Measurements from ENCODE around the gene PPP6R2. TPM values are rescaled to one million over a fixed set of nuclear protein-coding genes. Genes with fewer than 3 reads are reported as not detected.

The PPP6R2 gene
- polyA plus RNA-seq, 3 donors = 9.1 to 74.5 (median 10.3) TPM

DNA sequence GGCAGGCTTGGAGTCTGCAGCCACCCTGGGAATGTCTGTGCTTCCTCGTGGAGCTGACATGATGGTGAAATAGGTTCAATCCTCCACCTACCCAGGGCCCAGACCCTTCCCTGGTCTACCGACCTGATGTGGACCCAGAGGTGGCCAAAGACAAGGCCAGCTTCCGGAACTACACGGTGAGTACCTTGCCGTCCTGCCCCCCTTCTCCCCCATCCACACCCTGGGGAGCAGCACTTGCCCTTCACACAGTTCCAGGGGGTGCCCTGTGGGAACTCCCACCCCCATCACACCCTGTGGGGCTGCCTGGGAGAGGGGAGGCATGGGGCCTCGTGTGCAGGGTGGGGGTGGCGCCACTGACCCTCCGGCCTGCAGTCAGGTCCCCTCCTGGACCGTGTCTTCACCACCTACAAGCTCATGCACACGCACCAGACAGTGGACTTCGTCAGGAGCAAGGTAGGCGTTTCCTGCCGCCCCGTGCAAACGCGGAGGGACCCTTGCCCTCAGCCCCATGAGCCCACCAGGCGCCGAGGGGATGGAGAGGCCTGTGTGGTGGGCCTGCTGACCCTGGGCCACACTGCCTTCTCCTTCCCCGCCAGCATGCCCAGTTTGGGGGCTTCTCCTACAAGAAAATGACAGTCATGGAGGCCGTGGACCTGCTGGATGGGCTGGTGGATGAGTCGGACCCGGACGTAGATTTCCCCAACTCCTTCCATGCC is 144.3 kb downstream of the PPP6R2 start:
- H4K20me1 ChIP-seq (ENCODE audit: insufficient read depth, low read length) = no peaks in the 10 kb centered on the region
- Mint-ChIP-seq H3K36me3 (no peaks in the 10 kb centered on the region), H3K27me3 (ENCODE audit: low read depth in 3 of 3) (peaks cover 10 to 36% (median 17%) of the 10 kb centered on the region in 3 donors), H3K4me3 (no peak overlapping the region), H3K9me3 (peaks cover 0 to 3% (median 0%) of the 10 kb centered on the region in 7 donors), H3K4me1 (peaks cover 8% of the 10 kb centered on the region), H3K27ac (no peak overlapping the region)
- TF ChIP-seq, protein P1, sequence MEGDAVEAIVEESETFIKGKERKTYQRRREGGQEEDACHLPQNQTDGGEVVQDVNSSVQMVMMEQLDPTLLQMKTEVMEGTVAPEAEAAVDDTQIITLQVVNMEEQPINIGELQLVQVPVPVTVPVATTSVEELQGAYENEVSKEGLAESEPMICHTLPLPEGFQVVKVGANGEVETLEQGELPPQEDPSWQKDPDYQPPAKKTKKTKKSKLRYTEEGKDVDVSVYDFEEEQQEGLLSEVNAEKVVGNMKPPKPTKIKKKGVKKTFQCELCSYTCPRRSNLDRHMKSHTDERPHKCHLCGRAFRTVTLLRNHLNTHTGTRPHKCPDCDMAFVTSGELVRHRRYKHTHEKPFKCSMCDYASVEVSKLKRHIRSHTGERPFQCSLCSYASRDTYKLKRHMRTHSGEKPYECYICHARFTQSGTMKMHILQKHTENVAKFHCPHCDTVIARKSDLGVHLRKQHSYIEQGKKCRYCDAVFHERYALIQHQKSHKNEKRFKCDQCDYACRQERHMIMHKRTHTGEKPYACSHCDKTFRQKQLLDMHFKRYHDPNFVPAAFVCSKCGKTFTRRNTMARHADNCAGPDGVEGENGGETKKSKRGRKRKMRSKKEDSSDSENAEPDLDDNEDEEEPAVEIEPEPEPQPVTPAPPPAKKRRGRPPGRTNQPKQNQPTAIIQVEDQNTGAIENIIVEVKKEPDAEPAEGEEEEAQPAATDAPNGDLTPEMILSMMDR (IDR thresholded peaks at IDR 0.05) = no peak
- no peak overlapping the region for H3K27ac ChIP-seq (ENCODE audit: low read depth in 1 of 2, low read length in 2 of 2)
- intact Hi-C loops (cut with micrococcal nuclease) = no loop called here
- H3K4me1 ChIP-seq (ENCODE audit: control insufficient read depth in 1 of 2, insufficient read depth in 2 of 2, low read length in 2 of 2) = peaks cover 0 to 9% of the 10 kb centered on the region in 2 donors
- peaks cover 0 to 12% of the 10 kb centered on the region in 2 donors for H3K27me3 ChIP-seq (ENCODE audit: control insufficient read depth in 2 of 2, insufficient read depth in 2 of 2, low read length in 2 of 2)
- WGBS (ENCODE audit: insufficient coverage) = 86% methylated on average over 8 of the region's 23 CpGs
- H3K4me3 ChIP-seq (replicated peaks in 1 of 3; ENCODE audit: low read depth in 2 of 3, low read length in 3 of 3) = no peak overlapping the region
- no peak for DNase-seq
- no peaks in the 10 kb centered on the region for H3K36me3 ChIP-seq (replicated peaks in 1 of 2; ENCODE audit: control insufficient read depth in 1 of 2, insufficient read depth in 2 of 2, low read length in 2 of 2)
- no peaks in the 10 kb centered on the region for H3K9me3 ChIP-seq (replicated peaks in 1 of 2; ENCODE audit: control insufficient read depth in 1 of 2, insufficient read depth in 1 of 2, low read length in 2 of 2)
- no peak overlapping the region for H2AFZ ChIP-seq (ENCODE audit: insufficient read depth, low read depth, low read length, poor library complexity, severe bottlenecking)
- H3K9ac ChIP-seq (ENCODE audit: insufficient read depth, low read length, poor library complexity, severe bottlenecking) = no peak overlapping the region
- H3K79me2 ChIP-seq (ENCODE audit: insufficient read depth, low read length) = no peaks in the 10 kb centered on the region
- H3K4me2 ChIP-seq (replicated peaks; ENCODE audit: extremely low read depth, low read length, poor library complexity, severe bottlenecking) = no peak overlapping the region

DNA sequence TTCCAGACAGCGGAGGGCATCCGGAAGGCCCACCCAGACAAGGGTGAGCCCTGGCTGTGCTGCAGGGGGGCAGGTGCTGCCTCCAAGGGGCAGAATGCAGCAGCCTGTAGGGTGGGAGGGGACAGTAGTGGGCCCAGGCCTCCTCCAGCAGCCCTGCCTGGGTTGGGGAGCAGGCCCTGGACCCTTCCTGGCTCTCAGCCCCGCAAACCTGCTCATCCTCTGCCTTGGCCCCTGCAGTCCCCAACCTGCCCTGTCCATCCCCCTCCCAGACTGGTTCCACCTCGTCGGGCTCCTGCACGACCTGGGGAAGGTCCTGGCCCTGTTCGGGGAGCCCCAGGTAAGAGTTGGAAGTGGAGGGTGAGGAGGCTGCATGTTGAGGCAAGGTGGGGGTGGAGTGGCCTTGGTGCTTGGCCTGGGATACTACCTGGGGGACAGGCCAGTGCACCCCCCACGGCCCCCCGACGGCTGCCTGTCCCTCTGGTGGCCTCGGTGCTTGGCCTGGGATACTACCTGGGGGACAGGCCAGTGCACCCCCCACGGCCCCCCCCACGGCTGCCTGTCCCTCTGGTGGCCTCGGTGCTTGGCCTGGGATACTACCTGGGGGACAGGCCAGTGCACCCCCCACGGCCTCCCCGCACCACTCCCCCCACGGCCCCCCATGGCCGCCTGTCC is 145.0 kb downstream of the PPP6R2 start:
- H3K27ac Mint-ChIP-seq = no peak overlapping the region
- Histone ChIP-seq H2AFZ (ENCODE audit: insufficient read depth, low read depth, low read length, poor library complexity, severe bottlenecking) (no peak overlapping the region), H3K27ac (ENCODE audit: low read depth in 1 of 2, low read length in 2 of 2) (no peak overlapping the region), H3K36me3 (replicated peaks in 1 of 2; ENCODE audit: control insufficient read depth in 1 of 2, insufficient read depth in 2 of 2, low read length in 2 of 2) (no peaks in the 10 kb centered on the region), H4K20me1 (ENCODE audit: insufficient read depth, low read length) (no peaks in the 10 kb centered on the region), H3K27me3 (ENCODE audit: control insufficient read depth in 2 of 2, insufficient read depth in 2 of 2, low read length in 2 of 2) (peaks cover 0 to 5% of the 10 kb centered on the region in 2 donors), H3K4me1 (ENCODE audit: control insufficient read depth in 1 of 2, insufficient read depth in 2 of 2, low read length in 2 of 2) (peaks cover 0 to 9% of the 10 kb centered on the region in 2 donors), H3K4me3 (replicated peaks in 1 of 3; ENCODE audit: low read depth in 2 of 3, low read length in 3 of 3) (no peak overlapping the region), H3K9ac (ENCODE audit: insufficient read depth, low read length, poor library complexity, severe bottlenecking) (no peak overlapping the region), H3K4me2 (replicated peaks; ENCODE audit: extremely low read depth, low read length, poor library complexity, severe bottlenecking) (no peak overlapping the region), H3K9me3 (replicated peaks in 1 of 2; ENCODE audit: control insufficient read depth in 1 of 2, insufficient read depth in 1 of 2, low read length in 2 of 2) (no peaks in the 10 kb centered on the region), H3K79me2 (ENCODE audit: insufficient read depth, low read length) (no peaks in the 10 kb centered on the region)
- TF ChIP-seq, protein P1 (IDR thresholded peaks at IDR 0.05) = no peak
- DNase-seq = no peak
- no peak overlapping the region for H3K4me3 Mint-ChIP-seq
- no peaks in the 10 kb centered on the region for H3K36me3 Mint-ChIP-seq
- peaks cover 8% of the 10 kb centered on the region for H3K4me1 Mint-ChIP-seq
- 84% methylated on average over 3 of the region's 18 CpGs for WGBS (ENCODE audit: insufficient coverage)
- peaks cover 8 to 29% (median 12%) of the 10 kb centered on the region in 3 donors for H3K27me3 Mint-ChIP-seq (ENCODE audit: low read depth in 3 of 3)
- peaks cover 0 to under 1% (median 0%) of the 10 kb centered on the region in 7 donors for H3K9me3 Mint-ChIP-seq
- intact Hi-C loops (cut with micrococcal nuclease) = no loop called here
